HEK293 (cell line): Measurements from ENCODE around the gene GOLT1B.

Experiments
- CTCF ChIP-seq: fragments of 450-650 bp; formaldehyde crosslinking; IDR thresholded peaks from 2 replicates; pipeline ENCODE4 v1.5.1; 2016; ENCODE audit warnings: missing biosample characterization, missing genetic modification characterization
- REPIN1 ChIP-seq: fragments of 450-650 bp; formaldehyde crosslinking; IDR thresholded peaks from 2 replicates; pipeline ENCODE4 v1.5.1; 2017; ENCODE audit warnings: missing biosample characterization, missing genetic modification characterization, low read depth
- ZNF404 ChIP-seq: fragments of 450-650 bp; formaldehyde crosslinking; IDR thresholded peaks from 2 replicates; pipeline ENCODE4 v1.5.1; 2017; ENCODE audit warnings: missing biosample characterization, missing genetic modification characterization
- ZNF843 ChIP-seq: fragments of 450-650 bp; formaldehyde crosslinking; IDR thresholded peaks from 2 replicates; pipeline ENCODE4 v1.5.1; 2016; ENCODE audit warnings: missing biosample characterization, missing genetic modification characterization
- TF ChIP-seq, protein P1 (sequence below): fragments of 450-650 bp; formaldehyde crosslinking; IDR thresholded peaks from 2 replicates; pipeline ENCODE4 v1.5.1; 2016; ENCODE audit warnings: missing biosample characterization, missing genetic modification characterization

DNA sequence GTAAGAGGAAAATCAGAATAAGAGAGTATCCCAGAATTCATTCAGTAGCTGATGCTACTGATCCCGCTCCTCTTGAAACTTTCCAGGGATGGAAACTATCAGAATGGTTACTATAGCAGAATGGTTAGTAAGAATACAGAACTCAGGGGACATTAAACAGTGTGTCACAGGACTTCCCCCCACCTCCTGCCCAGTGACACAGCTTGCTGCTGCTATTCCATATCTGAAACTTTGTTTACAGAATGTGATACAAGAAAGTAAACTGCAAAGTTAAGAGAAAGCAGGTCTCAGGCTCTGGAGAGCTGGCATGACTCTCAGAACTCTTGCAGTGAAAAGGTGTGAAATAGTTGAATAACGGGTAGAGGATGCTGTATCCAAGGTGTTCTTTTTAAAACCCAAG is 27.9 kb downstream of the GOLT1B start:
- TF ChIP-seq CTCF (tag by site-specific recombination): no peak
- no peak for TF ChIP-seq ZNF404 (tag by site-specific recombination)
- TF ChIP-seq, protein P1, sequence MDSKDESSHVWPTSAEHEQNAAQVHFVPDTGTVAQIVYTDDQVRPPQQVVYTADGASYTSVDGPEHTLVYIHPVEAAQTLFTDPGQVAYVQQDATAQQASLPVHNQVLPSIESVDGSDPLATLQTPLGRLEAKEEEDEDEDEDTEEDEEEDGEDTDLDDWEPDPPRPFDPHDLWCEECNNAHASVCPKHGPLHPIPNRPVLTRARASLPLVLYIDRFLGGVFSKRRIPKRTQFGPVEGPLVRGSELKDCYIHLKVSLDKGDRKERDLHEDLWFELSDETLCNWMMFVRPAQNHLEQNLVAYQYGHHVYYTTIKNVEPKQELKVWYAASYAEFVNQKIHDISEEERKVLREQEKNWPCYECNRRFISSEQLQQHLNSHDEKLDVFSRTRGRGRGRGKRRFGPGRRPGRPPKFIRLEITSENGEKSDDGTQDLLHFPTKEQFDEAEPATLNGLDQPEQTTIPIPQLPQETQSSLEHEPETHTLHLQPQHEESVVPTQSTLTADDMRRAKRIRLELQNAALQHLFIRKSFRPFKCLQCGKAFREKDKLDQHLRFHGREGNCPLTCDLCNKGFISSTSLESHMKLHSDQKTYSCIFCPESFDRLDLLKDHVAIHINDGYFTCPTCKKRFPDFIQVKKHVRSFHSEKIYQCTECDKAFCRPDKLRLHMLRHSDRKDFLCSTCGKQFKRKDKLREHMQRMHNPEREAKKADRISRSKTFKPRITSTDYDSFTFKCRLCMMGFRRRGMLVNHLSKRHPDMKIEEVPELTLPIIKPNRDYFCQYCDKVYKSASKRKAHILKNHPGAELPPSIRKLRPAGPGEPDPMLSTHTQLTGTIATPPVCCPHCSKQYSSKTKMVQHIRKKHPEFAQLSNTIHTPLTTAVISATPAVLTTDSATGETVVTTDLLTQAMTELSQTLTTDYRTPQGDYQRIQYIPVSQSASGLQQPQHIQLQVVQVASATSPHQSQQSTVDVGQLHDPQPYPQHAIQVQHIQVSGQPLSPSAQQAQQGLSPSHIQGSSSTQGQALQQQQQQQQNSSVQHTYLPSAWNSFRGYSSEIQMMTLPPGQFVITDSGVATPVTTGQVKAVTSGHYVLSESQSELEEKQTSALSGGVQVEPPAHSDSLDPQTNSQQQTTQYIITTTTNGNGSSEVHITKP (tag by site-specific recombination): no peak
- no peak for TF ChIP-seq REPIN1
- TF ChIP-seq ZNF843 (tag by site-specific recombination): no peak
